Pons (tissue), 1 donor: ENCODE measurements around the gene KRT33B.

Source experiments
- DNase-seq: peaks from one replicate; pipeline ENCODE4 v3.0.0-alpha.2; 2016; ENCODE audit warnings: low spot score

Gene KRT33B

GRCh38 chr17:41325126-41325525 lies 44.5 kb downstream of the KRT33B start:
- no peak for DNase-seq

- no peak for DNase-seq
These were observed 45.2 kb downstream of the KRT33B start for GRCh38 chr17:41324180-41325075.

GRCh38 chr17:41322903-41323895 lies 46.4 kb downstream of the KRT33B start:
- DNase-seq: no peak

- peak; percentile 44 for DNase-seq
These were observed 47.3 kb downstream of the KRT33B start for GRCh38 chr17:41322094-41322902.

GRCh38 chr17:41318231-41318630 lies 51.4 kb downstream of the KRT33B start:
- DNase-seq: no peak

- DNase-seq: no peak
These were observed 53.7 kb downstream of the KRT33B start for GRCh38 chr17:41315814-41316445.

- DNase-seq: no peak
These were observed 54.3 kb downstream of the KRT33B start, which contains the start of gene KRTAP17-1 for GRCh38 chr17:41315204-41315794. Gene KRTAP17-1 (minus strand): TSS chr17:41315710. CDS start chr17:41315650, 60 bp downstream.
